GM18868 (cell line): ENCODE results near the gene AIF1.
A peak's percentile ranks its signal among the peaks of the same experiment; 100 is the strongest.

Experiments
- ATAC-seq: cut with Tn5 transposase; IDR thresholded peaks from one replicate; pipeline ENCODE4 v1.9.1; 2021; ENCODE audit warnings: mild to moderate bottlenecking, moderate library complexity; ENCODE audit not compliant: unreplicated experiment

AIF1 gene

GRCh38 chr6:31639449-31639861 is 24.4 kb downstream of the AIF1 start:
- no peak for ATAC-seq

- ATAC-seq: no peak
These were observed 25.6 kb downstream of the AIF1 start for GRCh38 chr6:31640612-31641011.

GRCh38 chr6:31641370-31641769 is 26.3 kb downstream of the AIF1 start:
- ATAC-seq: no peak

- no peak for ATAC-seq
These were observed 27.9 kb downstream of the AIF1 start for GRCh38 chr6:31642798-31643570.

- no peak for ATAC-seq
These were observed 28.9 kb downstream of the AIF1 start for GRCh38 chr6:31643818-31644454.

GRCh38 chr6:31645325-31645724 is 30.3 kb downstream of the AIF1 start:
- no peak for ATAC-seq

GRCh38 chr6:31651602-31652191 is 36.7 kb downstream of the AIF1 start:
- ATAC-seq: peak; percentile 33

GRCh38 chr6:31652925-31653724 is 38.1 kb downstream of the AIF1 start:
- ATAC-seq: peak; percentile 60

GRCh38 chr6:31654574-31655348 is 39.7 kb downstream of the AIF1 start:
- no peak for ATAC-seq

- no peak for ATAC-seq
These were observed 40.6 kb downstream of the AIF1 start, which contains the start of gene APOM for GRCh38 chr6:31655349-31656237. APOM (plus strand) TSS chr6:31655894; CDS start chr6:31655967, 73 bp downstream.

GRCh38 chr6:31657406-31658157 is 42.5 kb downstream of the AIF1 start:
- no peak for ATAC-seq

GRCh38 chr6:31658158-31658688 is 43.2 kb downstream of the AIF1 start:
- ATAC-seq: no peak

- ATAC-seq: no peak
These were observed 44.1 kb downstream of the AIF1 start for GRCh38 chr6:31658983-31659648.

- ATAC-seq: no peak
These were observed 44.8 kb downstream of the AIF1 start for GRCh38 chr6:31659649-31660380.

GRCh38 chr6:31660381-31661261 is 45.6 kb downstream of the AIF1 start, which contains the start of gene C6orf47:
C6orf47 (minus strand) TSS chr6:31660778; CDS start chr6:31659947, 831 bp downstream.
- ATAC-seq: peak; percentile 62
